ENCODE measurements around the gene NPY. TPM values are rescaled to one million over a fixed set of nuclear protein-coding genes. Genes with fewer than 3 reads are reported as not detected.
"Not testable (repeated sequence)": the region's sequence is repeated elsewhere in the genome, so short reads cannot be mapped to it uniquely, and the experiment has no call there.

Gene NPY
- total RNA-seq (13.6 TPM), polyA plus RNA-seq (ENCODE audit: insufficient read depth in 1 of 8, insufficient read length in 8 of 8, low replicate concordance in 1 of 8) (10 to 100 TPM in 7 of 8 donors, 1 to 10 TPM in 1; 4.6 to 29.4 (median 16.2) TPM)
- long read RNA-seq, donor 1, transcript NPY-201 (4 exons, 585 nt), result major isoform, 7 of 8 reads
- long read RNA-seq, donor 1, partial matches to known transcripts, result 0 of 8 reads
- long read RNA-seq, donor 1, other reads (novel, unspliced or antisense), result 0 of 8 reads
- long read RNA-seq, donor 2, result 0 reads
- long read RNA-seq, donor 3, partial matches to known transcripts, result 0 of 3 reads
- long read RNA-seq, donor 3, other reads (novel, unspliced or antisense), result 0 of 3 reads
- long read RNA-seq, donor 4, partial matches to known transcripts, result 0 of 4 reads
- long read RNA-seq, donor 4, other reads (novel, unspliced or antisense), result 0 of 4 reads
- long read RNA-seq, donor 5, transcript NPY-201 (4 exons, 585 nt), result major isoform, 17 of 19 reads
- long read RNA-seq, donor 5, partial matches to known transcripts, result 0 of 19 reads
- long read RNA-seq, donor 5, other reads (novel, unspliced or antisense), result 0 of 19 reads
- long read RNA-seq, donor 6, transcript NPY-201 (4 exons, 585 nt), result major isoform, 18 of 19 reads
- long read RNA-seq, donor 6, partial matches to known transcripts, result 0 of 19 reads
- long read RNA-seq, donor 6, other reads (novel, unspliced or antisense), result 0 of 19 reads
- long read RNA-seq, donor 7, transcript NPY-202 (3 exons, 565 nt), result minor isoform, 7 of 19 reads
- long read RNA-seq, donor 7, transcript NPY-201 (4 exons, 585 nt), result major isoform, 12 of 19 reads
- long read RNA-seq, donor 7, partial matches to known transcripts, result 0 of 19 reads
- long read RNA-seq, donor 7, other reads (novel, unspliced or antisense), result 0 of 19 reads
- long read RNA-seq, donor 8, transcript NPY-201 (4 exons, 585 nt), result major isoform, 9 of 13 reads
- long read RNA-seq, donor 8, partial matches to known transcripts, result 0 of 13 reads
- long read RNA-seq, donor 8, other reads (novel, unspliced or antisense), result 0 of 13 reads
- long read RNA-seq, donor 9, partial matches to known transcripts, result 0 of 3 reads
- long read RNA-seq, donor 9, other reads (novel, unspliced or antisense), result 0 of 3 reads
- long read RNA-seq, donor 10, transcript NPY-202 (3 exons, 565 nt), result minor isoform, 5 of 22 reads
- long read RNA-seq, donor 10, transcript NPY-201 (4 exons, 585 nt), result major isoform, 17 of 22 reads
- long read RNA-seq, donor 10, partial matches to known transcripts, result 0 of 22 reads
- long read RNA-seq, donor 10, other reads (novel, unspliced or antisense), result 0 of 22 reads
- long read RNA-seq, donor 11, transcript NPY-201 (4 exons, 585 nt), result major isoform, 5 of 8 reads
- long read RNA-seq, donor 11, partial matches to known transcripts, result 0 of 8 reads
- long read RNA-seq, donor 11, other reads (novel, unspliced or antisense), result 0 of 8 reads

DNA sequence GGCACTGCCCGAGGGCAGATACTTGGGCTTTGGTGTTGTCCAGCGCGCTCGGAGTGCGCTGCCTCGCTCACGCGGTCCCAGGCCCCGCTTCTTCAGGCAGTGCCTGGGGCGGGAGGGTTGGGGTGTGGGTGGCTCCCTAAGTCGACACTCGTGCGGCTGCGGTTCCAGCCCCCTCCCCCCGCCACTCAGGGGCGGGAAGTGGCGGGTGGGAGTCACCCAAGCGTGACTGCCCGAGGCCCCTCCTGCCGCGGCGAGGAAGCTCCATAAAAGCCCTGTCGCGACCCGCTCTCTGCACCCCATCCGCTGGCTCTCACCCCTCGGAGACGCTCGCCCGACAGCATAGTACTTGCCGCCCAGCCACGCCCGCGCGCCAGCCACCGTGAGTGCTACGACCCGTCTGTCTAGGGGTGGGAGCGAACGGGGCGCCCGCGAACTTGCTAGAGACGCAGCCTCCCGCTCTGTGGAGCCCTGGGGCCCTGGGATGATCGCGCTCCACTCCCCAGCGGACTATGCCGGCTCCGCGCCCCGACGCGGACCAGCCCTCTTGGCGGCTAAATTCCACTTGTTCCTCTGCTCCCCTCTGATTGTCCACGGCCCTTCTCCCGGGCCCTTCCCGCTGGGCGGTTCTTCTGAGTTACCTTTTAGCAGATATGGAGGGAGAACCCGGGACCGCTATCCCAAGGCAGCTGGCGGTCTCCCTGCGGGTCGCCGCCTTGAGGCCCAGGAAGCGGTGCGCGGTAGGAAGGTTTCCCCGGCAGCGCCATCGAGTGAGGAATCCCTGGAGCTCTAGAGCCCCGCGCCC, at the start of gene NPY:
Gene NPY (plus strand): TSS at position 294 of the 802 bp plus-strand sequence. CDS start 1,051 bp downstream, outside the sequence.
- Histone ChIP-seq H3K4me1 (ENCODE audit: control insufficient read depth, insufficient read depth, low read length) (peaks cover 18% of the 10 kb centered on the region), H3K36me3 (ENCODE audit: control insufficient read depth, insufficient read depth, low read length) (no peaks in the 10 kb centered on the region), H3K27ac (ENCODE audit: low read length) (no peak within 1 kb of the TSS), H3K27me3 (ENCODE audit: control insufficient read depth, insufficient read depth, low read length) (peaks cover 35% of the 10 kb centered on the region), H3K9me3 (replicated peaks; ENCODE audit: control insufficient read depth, low read depth, low read length) (no peaks in the 10 kb centered on the region), H3K4me3 (ENCODE audit: low read length) (peak within 1 kb of the TSS; percentile 49)
- under 1% methylated on average over 64 of the region's 73 CpGs for WGBS (ENCODE audit: insufficient coverage)
- DNase-seq, result peak; percentile 15

DNA sequence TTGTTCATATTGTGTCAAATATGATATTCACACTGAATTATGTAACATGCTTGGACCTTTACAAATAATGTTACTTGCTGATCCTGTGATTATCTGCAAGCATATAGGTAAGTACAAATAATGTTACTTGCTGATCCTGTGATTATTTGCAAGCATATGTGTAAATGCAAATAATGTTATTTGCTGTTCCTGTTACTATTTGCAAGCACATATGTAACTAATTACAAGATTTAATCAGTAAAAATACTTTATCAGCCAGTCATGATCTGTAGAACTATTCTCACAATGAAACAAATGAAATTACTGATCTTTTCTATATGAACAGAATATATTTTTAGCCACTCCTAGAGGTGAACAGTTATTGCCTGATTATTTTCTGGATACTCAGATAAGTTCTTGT, 44.7 kb upstream of the NPY start:
- H3K27ac ChIP-seq (ENCODE audit: low read length), result no peak overlapping the region
- DNase-seq, result no peak
- no peaks in the 10 kb centered on the region for H3K27me3 ChIP-seq (ENCODE audit: control insufficient read depth, insufficient read depth, low read length)
- no peaks in the 10 kb centered on the region for H3K36me3 ChIP-seq (ENCODE audit: control insufficient read depth, insufficient read depth, low read length)
- H3K4me1 ChIP-seq (ENCODE audit: control insufficient read depth, insufficient read depth, low read length), result no peaks in the 10 kb centered on the region
- H3K9me3 ChIP-seq (replicated peaks; ENCODE audit: control insufficient read depth, low read depth, low read length), result no peaks in the 10 kb centered on the region
- no peak overlapping the region for H3K4me3 ChIP-seq (ENCODE audit: low read length)

DNA sequence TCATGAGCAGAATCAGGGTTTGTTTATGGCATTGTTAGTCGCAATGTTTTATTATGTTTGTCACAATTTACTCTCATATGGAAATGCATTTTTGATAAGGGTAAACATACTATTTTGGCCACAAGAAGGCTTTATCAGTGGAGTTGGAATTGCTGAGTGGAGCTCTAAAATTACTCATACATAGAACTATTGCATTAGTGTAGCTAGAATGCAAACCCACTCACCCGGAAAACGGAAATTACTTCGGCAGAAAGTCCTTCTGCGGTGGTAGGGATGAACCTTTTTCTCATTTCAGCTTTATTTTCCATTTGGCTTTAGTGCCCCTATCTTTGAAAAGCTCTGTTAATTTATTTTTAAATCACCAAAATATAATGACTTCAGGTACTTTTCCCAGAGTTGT, 42.8 kb upstream of the NPY start:
- H3K27ac ChIP-seq (ENCODE audit: low read length), result no peak overlapping the region
- H3K4me3 ChIP-seq (ENCODE audit: low read length), result no peak overlapping the region
- no CpG with 5 or more reads among the region's 5 CpGs for WGBS (ENCODE audit: insufficient coverage)

DNA sequence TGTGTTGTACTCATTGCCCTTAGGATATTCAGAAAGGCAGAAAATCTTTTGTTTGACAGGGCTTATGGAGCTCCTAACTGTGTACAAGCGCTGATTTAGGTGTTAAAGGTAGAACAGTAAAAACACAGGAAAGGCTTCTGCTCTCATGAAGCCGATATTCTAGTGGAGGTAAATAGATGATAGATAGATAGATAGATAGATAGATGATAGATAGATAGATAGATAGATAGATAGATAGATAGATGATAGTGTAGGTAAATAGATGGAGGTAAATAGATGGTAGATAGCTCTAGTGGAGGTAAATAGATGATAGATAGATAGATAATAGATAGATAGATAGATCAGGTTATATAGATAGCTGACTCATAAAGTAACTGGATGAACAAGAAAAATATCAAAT, 39.4 kb upstream of the NPY start:
- H3K27me3 ChIP-seq (ENCODE audit: control insufficient read depth, insufficient read depth, low read length), result no peaks in the 10 kb centered on the region
- no peaks in the 10 kb centered on the region for H3K4me1 ChIP-seq (ENCODE audit: control insufficient read depth, insufficient read depth, low read length)
- no peaks in the 10 kb centered on the region for H3K9me3 ChIP-seq (replicated peaks; ENCODE audit: control insufficient read depth, low read depth, low read length)
- no peak overlapping the region for H3K27ac ChIP-seq (ENCODE audit: low read length)
- H3K36me3 ChIP-seq (ENCODE audit: control insufficient read depth, insufficient read depth, low read length), result no peaks in the 10 kb centered on the region
- WGBS (ENCODE audit: insufficient coverage), result 100% methylated on average over 2 of the region's 2 CpGs
- no peak overlapping the region for H3K4me3 ChIP-seq (ENCODE audit: low read length)
- DNase-seq, result no peak

More for the DNA sequence above, 42.8 kb upstream of the NPY start:
- Histone ChIP-seq H3K9me3 (replicated peaks; ENCODE audit: control insufficient read depth, low read depth, low read length) (no peaks in the 10 kb centered on the region), H3K27me3 (ENCODE audit: control insufficient read depth, insufficient read depth, low read length) (no peaks in the 10 kb centered on the region), H3K36me3 (ENCODE audit: control insufficient read depth, insufficient read depth, low read length) (no peaks in the 10 kb centered on the region), H3K4me1 (ENCODE audit: control insufficient read depth, insufficient read depth, low read length) (no peaks in the 10 kb centered on the region)
- DNase-seq, result no peak

DNA sequence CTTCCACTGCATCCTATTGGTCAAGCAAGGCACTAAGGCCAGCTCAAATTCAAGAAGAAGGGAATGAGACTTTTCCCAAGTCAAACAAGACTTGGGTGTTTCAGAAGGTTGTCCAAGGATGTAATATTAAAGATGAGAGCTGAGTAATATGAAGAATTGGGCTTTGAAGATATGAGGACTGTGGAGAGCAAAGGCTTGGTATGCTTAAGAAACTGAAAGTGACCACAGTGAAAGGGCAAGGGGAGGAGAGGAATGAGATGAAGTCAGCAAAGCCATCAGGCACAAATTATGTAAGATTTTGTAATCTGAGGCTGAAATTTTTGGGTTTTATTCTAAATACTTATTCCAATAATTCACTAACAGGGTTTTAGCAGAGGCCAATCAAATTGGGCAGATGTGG, 38.6 kb upstream of the NPY start:
- no peaks in the 10 kb centered on the region for H3K27me3 ChIP-seq (ENCODE audit: control insufficient read depth, insufficient read depth, low read length)
- H3K4me3 ChIP-seq (ENCODE audit: low read length), result no peak overlapping the region
- no peak overlapping the region for H3K27ac ChIP-seq (ENCODE audit: low read length)
- no peaks in the 10 kb centered on the region for H3K36me3 ChIP-seq (ENCODE audit: control insufficient read depth, insufficient read depth, low read length)
- no peaks in the 10 kb centered on the region for H3K4me1 ChIP-seq (ENCODE audit: control insufficient read depth, insufficient read depth, low read length)
- DNase-seq, result no peak
- H3K9me3 ChIP-seq (replicated peaks; ENCODE audit: control insufficient read depth, low read depth, low read length), result peaks cover under 1% of the 10 kb centered on the region

DNA sequence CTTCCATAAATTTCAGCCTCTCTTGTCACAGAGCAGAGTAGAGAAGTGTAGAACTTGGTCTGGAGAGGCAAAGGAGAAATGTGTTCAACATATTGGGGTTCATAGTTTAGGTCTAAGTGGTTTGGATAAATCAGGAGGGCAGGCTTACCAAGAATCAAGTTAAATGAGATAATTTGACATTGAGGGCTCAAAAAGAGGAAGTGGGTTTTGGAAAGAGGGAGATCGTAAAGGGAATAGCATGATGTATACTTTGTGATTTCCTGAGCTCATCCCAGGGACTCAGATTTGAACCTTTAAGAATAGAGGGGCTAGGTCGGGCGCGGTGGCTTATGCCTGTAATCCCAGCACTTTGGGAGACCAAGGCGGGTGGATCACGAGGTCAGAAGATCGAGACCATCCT, 34.7 kb upstream of the NPY start:
- H3K27me3 ChIP-seq (ENCODE audit: control insufficient read depth, insufficient read depth, low read length), result no peaks in the 10 kb centered on the region
- WGBS (ENCODE audit: insufficient coverage), result 98% methylated on average over 4 of the region's 7 CpGs
- no peak for DNase-seq
- H3K4me1 ChIP-seq (ENCODE audit: control insufficient read depth, insufficient read depth, low read length), result no peaks in the 10 kb centered on the region
- H3K9me3 ChIP-seq (replicated peaks; ENCODE audit: control insufficient read depth, low read depth, low read length), result peaks cover 9% of the 10 kb centered on the region
- H3K36me3 ChIP-seq (ENCODE audit: control insufficient read depth, insufficient read depth, low read length), result no peaks in the 10 kb centered on the region
- H3K27ac ChIP-seq (ENCODE audit: low read length), result no peak overlapping the region
- H3K4me3 ChIP-seq (ENCODE audit: low read length), result no peak overlapping the region

DNA sequence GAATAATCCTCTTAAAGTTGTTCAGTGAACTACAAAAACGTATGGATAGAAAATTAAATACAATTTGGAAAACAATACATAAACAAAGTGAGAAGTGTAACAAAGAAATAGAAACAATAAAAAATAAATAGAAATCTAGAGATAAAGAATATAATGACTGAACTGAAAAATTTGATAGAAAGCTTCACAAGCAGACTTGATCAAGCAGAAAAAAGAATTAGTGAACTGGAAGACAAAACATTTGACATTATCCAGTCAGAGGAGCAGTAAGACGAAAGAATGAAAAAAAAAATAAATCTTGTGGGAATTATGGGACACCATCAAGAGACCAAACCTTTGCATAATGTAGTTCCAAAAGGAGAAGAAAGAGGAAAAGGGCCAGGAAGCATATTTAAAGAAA, 32.4 kb upstream of the NPY start:
- peaks cover 9% of the 10 kb centered on the region for H3K9me3 ChIP-seq (replicated peaks; ENCODE audit: control insufficient read depth, low read depth, low read length)
- no peaks in the 10 kb centered on the region for H3K36me3 ChIP-seq (ENCODE audit: control insufficient read depth, insufficient read depth, low read length)
- no peak overlapping the region for H3K4me3 ChIP-seq (ENCODE audit: low read length)
- no peak overlapping the region for H3K27ac ChIP-seq (ENCODE audit: low read length)
- DNase-seq, result no peak
- H3K4me1 ChIP-seq (ENCODE audit: control insufficient read depth, insufficient read depth, low read length), result no peaks in the 10 kb centered on the region
- H3K27me3 ChIP-seq (ENCODE audit: control insufficient read depth, insufficient read depth, low read length), result no peaks in the 10 kb centered on the region
- no CpG with 5 or more reads among the region's 2 CpGs for WGBS (ENCODE audit: insufficient coverage)

DNA sequence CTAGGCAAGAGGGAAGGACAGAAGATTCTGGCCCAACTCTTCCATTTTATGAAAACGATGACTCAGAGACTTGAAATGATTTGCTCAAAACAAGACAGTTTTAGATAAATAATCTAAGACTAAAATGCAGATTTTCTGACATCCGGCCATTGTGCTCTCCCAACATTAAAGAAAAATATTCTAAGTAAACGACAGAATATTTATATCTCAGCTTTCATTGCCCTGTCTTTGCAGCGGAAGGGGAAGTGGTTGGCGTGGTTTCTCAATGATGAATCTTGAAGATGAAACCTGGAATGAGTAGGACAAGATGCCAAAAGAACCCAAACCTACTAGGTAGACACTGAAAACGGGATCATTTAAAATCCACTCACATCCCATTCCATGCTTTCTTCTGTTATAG, 28.9 kb upstream of the NPY start:
- WGBS (ENCODE audit: insufficient coverage), result no CpG with 5 or more reads among the region's 6 CpGs
- Histone ChIP-seq H3K27ac (ENCODE audit: low read length) (no peak overlapping the region), H3K27me3 (ENCODE audit: control insufficient read depth, insufficient read depth, low read length) (no peaks in the 10 kb centered on the region), H3K4me1 (ENCODE audit: control insufficient read depth, insufficient read depth, low read length) (no peaks in the 10 kb centered on the region), H3K9me3 (replicated peaks; ENCODE audit: control insufficient read depth, low read depth, low read length) (peaks cover 9% of the 10 kb centered on the region), H3K4me3 (ENCODE audit: low read length) (no peak overlapping the region), H3K36me3 (ENCODE audit: control insufficient read depth, insufficient read depth, low read length) (no peaks in the 10 kb centered on the region)
- no peak for DNase-seq

DNA sequence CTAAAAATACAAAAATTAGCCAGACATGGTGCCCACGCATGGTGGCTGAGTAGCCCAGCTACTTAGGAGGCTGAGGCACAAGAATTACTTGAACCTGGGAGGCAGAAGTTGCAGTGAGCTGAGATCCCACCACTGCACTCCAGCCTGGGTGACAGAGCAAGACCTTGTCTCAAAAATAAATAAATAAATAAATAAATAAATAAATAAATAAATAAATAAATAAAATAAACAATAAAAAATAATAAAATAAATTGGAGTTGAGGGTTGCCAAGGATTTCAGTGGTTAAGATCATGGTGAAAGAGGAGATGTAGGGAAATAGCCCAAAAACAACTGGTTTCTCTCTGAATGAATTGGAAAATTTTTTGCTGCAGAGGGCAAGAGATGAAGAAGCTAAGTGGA, 25.7 kb upstream of the NPY start:
- WGBS (ENCODE audit: insufficient coverage), result no CpG with 5 or more reads among the region's 1 CpG
- H3K4me1 ChIP-seq (ENCODE audit: control insufficient read depth, insufficient read depth, low read length); H3K27me3 ChIP-seq (ENCODE audit: control insufficient read depth, insufficient read depth, low read length); H3K36me3 ChIP-seq (ENCODE audit: control insufficient read depth, insufficient read depth, low read length); DNase-seq; H3K9me3 ChIP-seq (replicated peaks; ENCODE audit: control insufficient read depth, low read depth, low read length); H3K4me3 ChIP-seq (ENCODE audit: low read length); H3K27ac ChIP-seq (ENCODE audit: low read length): not testable (repeated sequence)

Data from muscle of leg (tissue), 16 donors.